Kidney (tissue), 14 donors: ENCODE data around the gene CYRIA. TPM values are rescaled to one million over a fixed set of nuclear protein-coding genes. Genes with fewer than 3 reads are reported as not detected.

Source experiments
- DNase-seq, 5 donors: peaks; one replicate each; pipeline ENCODE4 v3.0.0-alpha.2; 2013 to 2020
- FAIRE-seq: peaks from 2 replicates; lab custom pipeline; 2012; peaks lifted over from hg19 to GRCh38; lab: Jason Lieb, UNC
- H3K27ac ChIP-seq, 2 donors: one replicate each; pipeline ENCODE4 v1.7.0; 2013; ENCODE audit warnings: low read depth in 2 of 2, low read length in 2 of 2, inconsistent platforms in 1 of 2
- H3K27me3 ChIP-seq: one replicate; pipeline ENCODE4 v1.7.1; 2013; ENCODE audit warnings: low read length, inconsistent platforms; ENCODE audit not compliant: control insufficient read depth, insufficient read depth
- H3K36me3 ChIP-seq, 3 donors: one replicate each; pipeline versions ENCODE4 v1.7.0 to v1.7.1; 2013; ENCODE audit warnings: low read length in 3 of 3, control low read depth in 1 of 3, inconsistent platforms in 1 of 3; ENCODE audit not compliant: insufficient read depth in 3 of 3, control insufficient read depth in 2 of 3
- H3K4me1 ChIP-seq, 3 donors: one replicate each; pipeline versions ENCODE4 v1.7.0 to v1.7.1; 2013; ENCODE audit warnings: low read length in 3 of 3, inconsistent platforms in 1 of 3, low read depth in 1 of 3; ENCODE audit not compliant: control insufficient read depth in 2 of 3, insufficient read depth in 2 of 3
- H3K4me3 ChIP-seq, 3 donors: one replicate each; pipeline versions ENCODE4 v1.7.0 to v1.8.1; 2013; ENCODE audit warnings: low read length in 3 of 3, control low read depth in 1 of 3, inconsistent platforms in 1 of 3
- H3K9ac ChIP-seq, 3 donors: one replicate each; pipeline versions ENCODE4 v1.7.0 to v1.7.1; 2013; ENCODE audit warnings: low read length in 3 of 3, control low read depth in 1 of 3, inconsistent platforms in 1 of 3
- H3K9me3 ChIP-seq, 3 donors: one replicate each; pipeline versions ENCODE4 v1.7.0 to v1.7.1; 2013; ENCODE audit warnings: low read length in 3 of 3, control low read depth in 1 of 3, inconsistent platforms in 1 of 3; ENCODE audit not compliant: control insufficient read depth in 2 of 3, insufficient read depth in 1 of 3
- CTCF ChIP-seq: IDR thresholded peaks from 3 replicates; pipeline ENCODE4 v1.5.1; 2012; ENCODE audit warnings: mild to moderate bottlenecking, moderate library complexity, borderline replicate concordance; ENCODE audit not compliant: insufficient read depth; ENCODE audit errors: extremely low read depth
- intact Hi-C: fragments of 100-400 bp; cut with DNase I; formaldehyde crosslinking; loops from one replicate; pipeline ENCODE4 v1.11.1; 2022
- polyA plus RNA-seq: library from polyadenylated mRNA; stranded (reverse); fragments of 350-450 nt; fragmentation: Illumina TruSeq; extraction: RNeasy Lipid Tissue Mini Kit (QIAGEN cat#74804); gene quantifications from one replicate; pipeline ENCODE4 v1.2.3, GENCODE V29; 2014; ENCODE audit warnings: low read depth, low replicate concordance; ENCODE audit not compliant: insufficient read depth
- total RNA-seq: library from RNA; stranded (reverse); fragmentation: NEBNext Ultra II Directional; extraction: Animal tissue kit (Norgen Biotek cat#: 25700); gene quantifications from one replicate; pipeline ENCODE4 v1.2.1, GENCODE V29; 2021
- donor health status: control.
- donor health status: control.
- donor health status: control.
- donor health status: control.
- donor health status: control.
- donor health status: DM: yes; HTN: yes; CAD: no.
- donor health status: Normal renal cell carcinoma (clear cell type).

The CYRIA gene
- total and polyA plus RNA-seq, 2 donors from 2014 or later, result 1.0 to 11.8 TPM

DNA sequence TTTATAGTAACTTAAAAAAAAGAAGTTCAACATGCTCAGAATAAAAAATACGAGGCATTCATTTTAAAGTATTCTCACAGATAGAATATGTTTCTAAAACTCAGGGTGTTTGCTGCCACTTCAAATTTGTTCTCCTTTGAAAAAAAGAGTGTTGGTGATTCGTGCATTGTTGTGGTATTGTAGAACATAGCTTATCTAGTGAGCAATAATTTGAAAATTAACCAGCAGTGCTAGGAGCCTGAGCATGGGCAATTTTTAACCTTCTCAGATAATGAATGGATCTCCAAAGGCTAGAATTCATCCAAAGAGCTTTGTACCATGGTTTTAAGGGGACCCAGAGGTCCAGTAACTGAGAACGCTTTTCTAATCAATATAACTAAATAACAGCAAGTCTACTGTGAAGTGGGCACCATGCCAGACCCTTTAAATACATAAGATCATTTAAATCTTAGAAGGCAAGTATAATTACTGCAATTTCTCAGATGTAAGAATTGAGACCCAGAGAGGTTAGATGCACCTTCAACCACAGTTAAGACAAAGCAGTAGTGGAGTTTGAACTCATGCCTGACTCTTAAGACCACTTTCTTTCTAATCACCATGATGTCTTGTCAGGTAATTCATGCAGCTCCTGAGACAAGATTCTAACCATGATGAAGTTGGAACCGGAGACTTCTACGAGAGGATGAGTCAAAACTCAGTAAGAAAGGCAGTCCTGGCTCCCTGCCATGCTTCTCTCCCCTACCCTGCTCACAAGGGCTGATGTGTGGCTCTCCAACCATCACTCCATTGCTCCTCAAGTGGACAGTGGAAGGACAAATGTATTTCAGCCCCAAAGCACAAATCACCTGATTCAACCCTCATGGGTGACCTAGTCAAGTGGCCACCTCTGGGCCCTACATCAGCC lies 3.4 kb downstream of the CYRIA start:
- Histone ChIP-seq H3K9me3 (no peaks in the 10 kb centered on the region), H3K27ac (no peak overlapping the region), H3K36me3 (no peaks in the 10 kb centered on the region), H3K4me1 (peaks cover 0 to 12% (median 0%) of the 10 kb centered on the region in 3 donors), H3K4me3 (no peak overlapping the region), H3K9ac (no peak overlapping the region), H3K27me3 (no peaks in the 10 kb centered on the region)
- TF ChIP-seq CTCF, result no peak
- DNase-seq (no peak), FAIRE-seq (no peak)
- intact Hi-C loops, result no loop called here

- no peak overlapping the region for H3K4me3 ChIP-seq
- no peak for TF ChIP-seq CTCF
- intact Hi-C loops, result no loop called here
- H3K27ac ChIP-seq, result no peak overlapping the region
- H3K9ac ChIP-seq, result no peak overlapping the region
- no peaks in the 10 kb centered on the region for H3K9me3 ChIP-seq
- no peak for DNase-seq
- H3K4me1 ChIP-seq, result peaks cover 0 to 12% (median 0%) of the 10 kb centered on the region in 3 donors
- no peaks in the 10 kb centered on the region for H3K27me3 ChIP-seq
- H3K36me3 ChIP-seq, result no peaks in the 10 kb centered on the region
- FAIRE-seq, result no peak
Observed at GRCh38 chr2:16661526-16661925, 4.1 kb downstream of the CYRIA start.

DNA sequence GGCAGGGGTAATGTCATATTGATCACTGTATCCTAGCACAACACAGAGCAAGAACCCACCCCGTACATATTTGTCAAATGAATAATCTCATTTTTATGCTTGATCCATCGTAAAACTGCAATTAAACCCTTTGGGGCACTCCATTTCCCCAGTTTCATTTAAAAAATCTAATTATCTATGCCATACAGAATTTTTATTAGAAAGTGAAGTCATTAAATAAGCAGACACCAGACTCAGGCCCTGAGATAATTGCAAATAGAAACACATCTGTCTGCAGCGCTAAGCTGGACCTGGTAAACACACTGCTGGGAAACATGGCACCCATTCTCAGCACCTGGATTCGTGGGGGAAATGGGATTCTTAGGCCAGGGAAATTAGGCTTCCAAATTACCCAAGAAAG lies 5.1 kb downstream of the CYRIA start:
- TF ChIP-seq CTCF, result no peak
- DNase-seq (no peak), FAIRE-seq (no peak)
- Histone ChIP-seq H3K4me3 (no peak overlapping the region), H3K9me3 (no peaks in the 10 kb centered on the region), H3K27me3 (no peaks in the 10 kb centered on the region), H3K9ac (no peak overlapping the region), H3K27ac (no peak overlapping the region), H3K36me3 (no peaks in the 10 kb centered on the region), H3K4me1 (peaks cover 0 to 12% (median 0%) of the 10 kb centered on the region in 3 donors)
- intact Hi-C loops, result no loop called here
